Suprapubic skin (tissue), 4 donors: ENCODE measurements around the gene ABCA4. TPM values are rescaled to one million over a fixed set of nuclear protein-coding genes. Genes with fewer than 3 reads are reported as not detected.

Experiments
- DNase-seq, 2 donors: peaks; one replicate each; pipeline ENCODE4 v3.0.0-alpha.2; 2019; ENCODE audit warnings: low spot score in 2 of 2
- H3K27ac ChIP-seq: fragments of 200-600 bp; sonication (generic); one replicate; pipeline ENCODE4 v1.5.1; 2019
- H3K27me3 ChIP-seq: fragments of 200-600 bp; sonication (generic); one replicate; pipeline ENCODE4 v1.5.1; 2019
- H3K36me3 ChIP-seq: fragments of 200-600 bp; sonication (generic); one replicate; pipeline ENCODE4 v1.5.1; 2019
- H3K4me1 ChIP-seq: fragments of 200-600 bp; sonication (generic); one replicate; pipeline ENCODE4 v1.5.1; 2019
- H3K4me3 ChIP-seq: fragments of 200-600 bp; sonication (generic); one replicate; pipeline ENCODE4 v1.5.1; 2019; ENCODE audit warnings: mild to moderate bottlenecking
- H3K9me3 ChIP-seq: fragments of 200-600 bp; sonication (generic); one replicate; pipeline ENCODE4 v1.5.1; 2019
- CTCF ChIP-seq, 2 donors: fragments of 200-600 bp in 1 of 2; fragments of 450-650 bp in 1 of 2; sonication (generic) in 1 of 2; IDR thresholded peaks; one replicate each; pipeline ENCODE4 v1.5.1; 2016 to 2019; ENCODE audit warnings: antibody characterized with exemption in 2 of 2, mild to moderate bottlenecking in 1 of 2, moderate library complexity in 1 of 2
- EP300 ChIP-seq: sonication (generic); formaldehyde crosslinking; IDR thresholded peaks from one replicate; pipeline ENCODE4 v1.6.1; 2017; ENCODE audit warnings: antibody characterized with exemption
- POLR2A ChIP-seq, 2 donors: fragments of 450-650 bp; IDR thresholded peaks; one replicate each; pipeline ENCODE4 v1.6.1; 2017; ENCODE audit warnings: antibody characterized with exemption in 2 of 2, mild to moderate bottlenecking in 2 of 2, moderate library complexity in 2 of 2
- POLR2AphosphoS5 ChIP-seq, 3 donors: sonication (generic); formaldehyde crosslinking; IDR thresholded peaks; one replicate each; pipeline ENCODE4 v1.6.1; 2017; ENCODE audit warnings: antibody characterized with exemption in 3 of 3
- WGBS: methylation state at CpG from one replicate; pipeline ENCODE4 v1.1.5; 2018; 5-methylcytosine and 5-hydroxymethylcytosine counted together
- total RNA-seq, 4 donors: library from RNA; depleted of rRNA; stranded (reverse); fragments of >200 nt; gene quantifications; one replicate each; pipeline ENCODE4 v1.1.0, GENCODE V29; 2016

ABCA4 gene
- total RNA-seq, 4 donors from 2014 or later = 2.8 to 6.8 (median 4.3) TPM

GRCh38 chr1:94122201-94122970 is 1.4 kb upstream of the ABCA4 start:
- H3K4me1 ChIP-seq = peaks cover under 1% of the 10 kb centered on the region
- no peaks in the 10 kb centered on the region for H3K9me3 ChIP-seq
- H3K27me3 ChIP-seq = no peaks in the 10 kb centered on the region
- no peak for TF ChIP-seq CTCF (IDR thresholded peaks at IDR 0.05)
- TF ChIP-seq POLR2A (IDR thresholded peaks at IDR 0.05) = no peak
- TF ChIP-seq POLR2AphosphoS5 (IDR thresholded peaks at IDR 0.05) = no peak
- TF ChIP-seq EP300 = no peak
- no peak overlapping the region for H3K27ac ChIP-seq
- WGBS = 76% methylated on average over 5 of the region's 5 CpGs
- H3K36me3 ChIP-seq = no peaks in the 10 kb centered on the region
- H3K4me3 ChIP-seq = no peak overlapping the region
- no peak for DNase-seq

GRCh38 chr1:94121411-94121821 is 468 bp upstream of the ABCA4 start:
- no peak overlapping the region for H3K4me3 ChIP-seq
- H3K27me3 ChIP-seq = no peaks in the 10 kb centered on the region
- peaks cover 5% of the 10 kb centered on the region for H3K4me1 ChIP-seq
- TF ChIP-seq CTCF (IDR thresholded peaks at IDR 0.05) = no peak
- TF ChIP-seq POLR2AphosphoS5 (IDR thresholded peaks at IDR 0.05) = no peak
- no peak for TF ChIP-seq POLR2A (IDR thresholded peaks at IDR 0.05)
- TF ChIP-seq EP300 = no peak
- H3K9me3 ChIP-seq = no peaks in the 10 kb centered on the region
- no peak for DNase-seq
- no peak overlapping the region for H3K27ac ChIP-seq
- H3K36me3 ChIP-seq = no peaks in the 10 kb centered on the region
- 88% methylated on average over 8 of the region's 8 CpGs for WGBS

GRCh38 chr1:94120570-94120901 is 412 bp downstream of the ABCA4 start:
- Histone ChIP-seq H3K4me1 (peaks cover 13% of the 10 kb centered on the region), H3K27me3 (no peaks in the 10 kb centered on the region), H3K4me3 (no peak overlapping the region), H3K9me3 (no peaks in the 10 kb centered on the region), H3K27ac (no peak overlapping the region), H3K36me3 (no peaks in the 10 kb centered on the region)
- no peak for TF ChIP-seq POLR2AphosphoS5 (IDR thresholded peaks at IDR 0.05)
- TF ChIP-seq CTCF (IDR thresholded peaks at IDR 0.05) = no peak
- no peak for TF ChIP-seq POLR2A (IDR thresholded peaks at IDR 0.05)
- no peak for TF ChIP-seq EP300
- DNase-seq = no peak
- 89% methylated on average over 9 of the region's 9 CpGs for WGBS

GRCh38 chr1:94119796-94120569 is 965 bp downstream of the ABCA4 start:
- Histone ChIP-seq H3K9me3 (no peaks in the 10 kb centered on the region), H3K36me3 (no peaks in the 10 kb centered on the region), H3K27ac (no peak overlapping the region), H3K4me3 (no peak overlapping the region), H3K4me1 (peaks cover 13% of the 10 kb centered on the region), H3K27me3 (no peaks in the 10 kb centered on the region)
- 90% methylated on average over 11 of the region's 11 CpGs for WGBS
- no peak for DNase-seq
- TF ChIP-seq POLR2A (IDR thresholded peaks at IDR 0.05) (no peak), EP300 (no peak), CTCF (IDR thresholded peaks at IDR 0.05) (no peak), POLR2AphosphoS5 (IDR thresholded peaks at IDR 0.05) (no peak)

GRCh38 chr1:94119306-94119705 is 1.6 kb downstream of the ABCA4 start:
- DNase-seq = no peak
- Histone ChIP-seq H3K9me3 (no peaks in the 10 kb centered on the region), H3K4me3 (no peak overlapping the region), H3K27ac (no peak overlapping the region), H3K4me1 (peaks cover 13% of the 10 kb centered on the region), H3K27me3 (no peaks in the 10 kb centered on the region), H3K36me3 (no peaks in the 10 kb centered on the region)
- WGBS = 90% methylated on average over 6 of the region's 6 CpGs
- no peak for TF ChIP-seq POLR2A (IDR thresholded peaks at IDR 0.05)
